Measurements from ENCODE around the gene FOXE3.

The FOXE3 gene

DNA sequence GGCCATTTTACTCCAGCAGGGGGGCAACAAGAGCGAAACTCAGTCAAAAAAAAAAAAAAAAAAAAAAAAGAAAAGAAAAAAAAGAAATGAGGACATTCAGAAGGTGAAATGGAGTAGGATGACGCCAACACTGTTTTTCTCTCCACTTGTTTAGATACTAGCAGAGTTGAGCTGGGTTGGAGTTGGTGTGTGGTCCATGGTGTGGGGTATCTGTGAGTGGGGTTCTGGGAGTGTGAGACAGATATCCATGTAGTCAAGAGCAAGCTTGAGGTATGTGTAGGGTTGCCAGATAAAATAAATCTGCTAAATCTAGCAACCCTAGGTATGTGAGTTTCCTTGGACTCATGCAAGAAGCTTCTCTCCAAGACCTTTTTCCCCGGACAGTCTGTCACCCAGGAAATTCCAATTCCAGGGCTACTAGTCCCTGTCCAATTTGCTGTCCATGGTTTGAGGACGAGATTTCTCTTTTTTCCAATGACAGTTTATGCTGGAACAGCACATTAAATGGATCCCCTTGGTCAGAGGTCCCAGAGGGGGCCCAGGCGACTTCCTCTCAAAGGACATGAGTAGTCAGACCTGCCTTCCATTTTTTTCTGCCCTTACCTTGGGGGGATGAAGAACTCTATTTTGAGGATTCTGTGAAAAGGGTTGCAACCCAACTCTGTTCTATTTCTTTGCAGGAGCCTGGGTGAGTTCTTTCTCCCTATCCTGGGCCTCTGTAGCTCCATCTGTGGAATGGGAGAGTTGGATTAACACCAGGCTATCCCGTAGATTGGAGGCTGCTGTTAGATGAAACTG is 19.6 kb downstream of the FOXE3 start:
- no peak for DNase-seq (ENCODE audit: low read depth, low spot score)

DNA sequence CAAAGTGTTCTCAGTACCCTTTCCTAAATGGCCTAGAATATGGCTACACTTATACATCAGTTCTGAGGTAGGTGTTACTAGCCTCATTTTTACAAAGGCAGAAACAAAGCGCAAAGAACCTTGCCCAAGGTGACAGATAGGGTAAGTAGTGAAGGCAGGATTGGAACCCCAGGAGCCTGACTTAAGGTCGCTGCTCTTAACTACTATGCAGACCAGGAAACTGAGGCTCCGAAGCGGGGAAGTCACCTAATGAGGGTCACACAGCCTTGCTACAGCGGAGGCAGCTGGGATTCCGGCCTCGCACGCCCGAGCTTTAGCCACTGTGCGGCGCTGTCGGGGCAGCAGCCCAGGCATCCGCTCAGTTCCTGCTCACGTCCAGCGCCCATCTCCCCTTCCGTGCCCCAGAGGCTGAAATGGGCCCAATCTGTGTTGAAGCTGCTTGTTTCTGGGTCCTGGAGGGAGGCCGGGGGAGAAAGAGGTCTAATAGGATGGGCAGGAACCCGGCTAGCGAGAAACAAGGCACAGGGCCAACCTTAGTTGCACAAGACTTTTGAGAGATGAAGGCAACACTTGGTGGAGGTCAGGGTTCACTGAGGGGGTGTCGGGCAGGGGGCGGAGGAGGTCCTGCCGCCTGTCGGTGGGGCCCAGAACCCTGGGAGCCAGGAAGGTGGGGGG is 20.4 kb downstream of the FOXE3 start:
- peak; percentile 76 for DNase-seq (ENCODE audit: low read depth, low spot score)

DNA sequence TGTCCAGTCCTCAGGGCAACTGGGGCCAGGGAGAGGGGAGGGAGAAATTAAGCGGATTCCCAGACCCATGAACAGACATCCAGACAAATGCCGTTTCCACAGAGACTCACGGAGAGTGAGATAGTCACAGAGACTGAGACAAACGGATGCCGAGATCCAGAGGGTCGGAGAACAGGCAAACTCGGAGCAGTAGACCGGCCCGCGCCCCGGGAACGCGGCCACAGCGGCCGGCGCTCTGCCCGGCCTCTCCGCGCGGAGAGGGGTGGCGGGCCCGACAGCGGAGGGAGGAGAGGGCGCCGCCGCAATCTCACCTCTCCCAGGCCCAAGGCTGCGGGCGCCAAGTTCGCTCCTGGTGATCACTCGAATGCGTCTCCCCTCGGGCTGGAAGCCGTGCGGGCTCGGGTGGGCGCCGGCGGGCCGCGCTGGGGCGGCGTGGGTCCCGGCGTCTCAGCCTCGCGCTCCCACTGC is 20.9 kb downstream of the FOXE3 start:
- DNase-seq (ENCODE audit: low read depth, low spot score), result peak; percentile 31

DNA sequence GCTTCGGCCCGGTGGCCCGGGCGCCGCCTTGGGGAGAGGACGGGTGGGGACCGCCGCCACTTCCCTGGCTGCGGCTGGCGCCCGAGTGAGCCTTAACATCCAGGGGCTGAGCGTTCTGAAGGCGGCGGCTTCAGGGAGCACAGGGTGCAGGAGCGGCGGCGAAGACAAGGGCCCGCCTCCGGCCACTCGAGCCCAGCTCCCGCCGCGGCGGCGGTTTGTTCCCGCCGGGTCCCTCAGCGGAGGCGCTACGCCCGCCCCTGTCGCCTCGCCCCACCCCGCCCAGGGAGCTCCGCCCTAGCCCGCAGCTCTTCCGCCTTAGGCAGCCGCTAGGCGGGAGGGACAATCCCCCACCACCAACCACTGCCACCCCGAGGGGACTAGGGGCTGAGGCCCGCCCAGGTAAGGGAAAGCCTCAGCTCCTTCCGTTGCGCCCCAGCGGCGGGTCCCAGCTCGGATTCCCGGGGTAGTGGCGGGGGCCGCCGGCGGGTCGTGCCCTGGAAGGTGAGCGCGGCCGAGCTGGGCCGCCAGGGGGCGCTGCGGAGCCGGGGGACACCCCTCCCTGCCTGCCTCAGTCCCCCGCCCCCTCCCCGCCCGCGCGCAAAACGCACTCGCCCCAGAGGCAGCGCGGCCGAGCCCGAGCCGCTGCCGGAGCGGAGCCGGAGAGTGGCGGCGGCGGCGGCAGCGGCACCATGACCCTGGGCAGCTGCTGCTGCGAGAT is 21.5 kb downstream of the FOXE3 start, which contains the start of gene FOXD2:
TSS of gene FOXD2 (plus strand) at position 598 of the 718 bp plus-strand sequence. CDS start at position 690, 92 bp downstream.
- peak; percentile 84 for DNase-seq (ENCODE audit: low read depth, low spot score)

DNA sequence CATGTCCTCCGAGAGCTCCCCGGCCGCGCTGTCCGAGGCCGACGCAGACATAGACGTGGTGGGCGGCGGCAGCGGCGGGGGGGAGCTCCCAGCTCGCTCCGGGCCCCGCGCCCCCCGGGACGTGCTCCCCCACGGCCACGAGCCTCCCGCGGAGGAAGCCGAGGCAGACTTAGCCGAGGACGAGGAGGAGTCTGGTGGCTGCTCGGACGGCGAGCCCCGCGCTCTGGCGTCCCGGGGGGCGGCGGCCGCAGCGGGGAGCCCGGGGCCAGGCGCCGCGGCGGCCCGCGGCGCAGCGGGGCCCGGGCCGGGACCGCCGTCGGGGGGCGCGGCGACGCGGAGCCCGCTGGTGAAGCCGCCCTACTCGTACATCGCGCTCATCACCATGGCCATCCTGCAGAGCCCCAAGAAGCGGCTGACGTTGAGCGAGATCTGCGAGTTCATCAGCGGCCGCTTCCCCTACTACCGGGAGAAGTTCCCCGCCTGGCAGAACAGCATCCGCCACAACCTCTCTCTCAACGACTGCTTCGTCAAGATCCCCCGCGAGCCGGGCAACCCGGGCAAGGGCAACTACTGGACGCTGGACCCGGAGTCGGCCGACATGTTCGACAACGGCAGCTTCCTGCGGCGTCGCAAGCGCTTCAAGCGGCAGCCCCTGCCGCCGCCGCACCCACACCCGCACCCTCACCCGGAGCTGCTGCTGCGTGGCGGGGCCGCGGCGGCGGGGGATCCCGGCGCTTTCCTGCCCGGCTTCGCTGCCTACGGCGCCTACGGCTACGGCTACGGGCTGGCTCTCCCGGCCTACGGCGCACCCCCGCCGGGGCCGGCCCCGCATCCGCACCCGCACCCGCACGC is 22.3 kb downstream of the FOXE3 start:
- no peak for DNase-seq (ENCODE audit: low read depth, low spot score)

DNA sequence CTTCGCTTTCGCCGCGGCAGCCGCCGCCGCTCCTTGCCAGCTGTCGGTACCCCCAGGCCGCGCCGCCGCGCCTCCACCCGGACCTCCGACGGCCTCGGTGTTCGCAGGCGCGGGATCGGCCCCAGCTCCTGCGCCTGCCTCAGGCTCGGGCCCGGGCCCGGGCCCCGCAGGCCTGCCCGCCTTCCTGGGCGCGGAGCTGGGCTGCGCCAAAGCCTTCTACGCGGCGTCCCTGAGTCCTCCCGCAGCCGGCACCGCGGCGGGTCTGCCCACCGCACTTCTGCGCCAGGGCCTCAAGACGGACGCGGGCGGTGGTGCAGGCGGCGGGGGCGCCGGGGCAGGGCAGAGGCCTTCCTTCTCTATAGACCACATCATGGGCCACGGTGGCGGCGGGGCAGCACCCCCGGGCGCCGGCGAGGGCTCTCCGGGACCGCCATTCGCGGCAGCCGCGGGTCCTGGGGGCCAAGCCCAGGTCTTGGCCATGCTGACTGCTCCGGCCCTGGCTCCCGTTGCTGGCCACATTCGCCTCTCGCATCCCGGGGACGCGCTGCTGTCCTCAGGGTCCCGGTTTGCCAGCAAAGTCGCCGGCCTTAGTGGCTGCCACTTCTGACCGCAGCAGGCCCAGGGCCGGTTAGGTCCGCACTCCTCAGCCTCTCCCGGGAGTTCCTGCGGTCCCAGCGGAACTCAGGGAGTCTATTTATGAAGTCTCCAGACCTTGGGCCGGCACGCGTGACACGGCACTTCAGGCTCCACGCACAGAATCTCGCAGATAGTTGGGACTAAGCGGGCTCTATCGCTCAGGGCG is 23.1 kb downstream of the FOXE3 start:
- DNase-seq (ENCODE audit: low read depth, low spot score), result no peak

DNA sequence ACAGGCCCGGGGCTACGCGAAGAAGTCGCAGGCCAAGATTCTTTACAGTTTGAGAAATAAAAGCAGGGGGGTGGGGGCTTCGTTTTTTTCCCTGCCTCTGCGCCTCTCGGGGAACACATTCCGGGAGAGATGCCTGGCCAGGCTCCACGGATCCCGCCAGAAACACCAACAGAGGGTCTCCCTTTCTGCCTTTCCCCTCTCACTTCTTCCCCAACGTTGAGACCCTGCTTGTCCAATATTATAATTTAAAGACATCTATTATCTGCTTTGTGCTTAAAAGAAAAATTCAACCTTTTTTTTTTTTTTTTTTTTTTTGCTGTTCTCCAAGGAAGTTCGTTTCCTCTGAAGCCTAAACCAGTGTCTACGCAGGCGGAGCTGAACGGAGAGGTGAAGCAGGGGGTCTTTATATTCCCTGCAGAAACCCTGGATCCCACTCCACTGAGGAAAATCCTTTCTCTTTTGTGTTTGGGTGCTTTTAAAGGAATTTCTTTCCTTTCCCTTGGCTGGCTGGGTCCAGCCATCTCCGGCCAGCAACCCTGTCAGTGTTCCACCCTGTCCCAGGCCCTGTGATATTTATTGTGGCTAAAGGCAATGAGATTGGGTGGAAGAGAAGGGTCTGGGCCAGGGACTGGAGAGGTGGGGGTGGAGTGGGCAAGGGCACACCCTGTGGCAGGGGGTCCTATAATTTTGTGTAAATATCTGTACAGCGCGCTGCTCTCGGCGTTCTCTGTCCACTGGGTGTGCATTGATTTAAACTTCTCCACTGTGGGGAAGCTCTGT is 23.9 kb downstream of the FOXE3 start:
- DNase-seq (ENCODE audit: low read depth, low spot score), result no peak

DNA sequence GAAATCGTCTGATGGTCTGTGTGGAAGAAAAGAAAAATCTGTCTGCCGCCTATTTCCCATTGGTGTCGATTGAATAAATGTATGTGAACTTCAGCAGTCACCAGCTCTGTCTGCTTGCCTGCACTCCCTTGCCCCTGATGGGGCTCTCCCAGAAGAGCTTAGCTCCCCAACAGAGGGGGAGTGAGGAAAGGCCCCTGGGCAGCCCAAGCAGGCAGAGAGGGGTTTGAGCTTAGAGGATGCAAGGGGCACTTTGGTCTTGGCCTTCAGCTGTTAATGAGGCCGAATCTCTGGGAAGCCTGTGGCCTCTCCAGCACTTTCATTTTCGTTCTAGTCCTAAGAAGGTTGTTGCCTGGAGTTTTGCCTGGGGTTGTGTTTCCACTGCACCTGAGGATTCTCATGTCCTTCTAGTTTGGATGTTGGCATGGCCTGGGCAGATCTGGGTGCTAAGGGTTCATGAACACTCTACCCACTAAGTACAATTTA is 24.6 kb downstream of the FOXE3 start:
- no peak for DNase-seq (ENCODE audit: low read depth, low spot score)

DNA sequence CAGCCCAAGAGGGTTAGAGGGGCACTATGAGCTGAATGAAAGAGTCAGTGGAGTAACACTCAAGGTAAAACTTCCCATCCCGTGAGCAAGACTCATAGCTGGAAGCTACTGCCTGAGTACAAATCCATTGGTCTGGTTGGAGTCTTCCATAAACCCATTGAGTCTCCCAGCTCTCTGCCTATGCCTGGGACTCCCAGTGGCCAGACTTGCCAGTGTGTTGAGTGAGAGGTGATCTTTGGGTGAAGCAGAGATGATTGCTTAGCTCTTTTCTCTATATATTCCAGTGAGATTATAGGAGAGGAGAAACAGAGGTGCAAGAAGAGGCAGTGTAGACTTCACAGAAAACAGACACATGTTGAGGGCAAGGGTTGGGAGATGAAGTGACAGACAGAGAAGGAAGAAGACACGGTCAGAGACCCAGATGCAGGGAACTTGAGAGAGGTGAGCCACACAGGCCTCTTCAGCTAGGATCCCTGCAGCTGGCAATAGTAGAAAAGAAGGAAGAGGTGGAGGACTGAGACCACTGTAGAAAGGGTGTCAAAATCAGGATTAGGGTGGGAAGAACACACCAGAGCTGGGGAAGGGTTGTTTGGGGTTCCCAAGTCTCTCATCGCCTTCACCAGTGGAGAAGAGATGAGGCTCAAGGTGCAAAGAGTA is 25.5 kb downstream of the FOXE3 start:
- DNase-seq (ENCODE audit: low read depth, low spot score), result no peak

DNA sequence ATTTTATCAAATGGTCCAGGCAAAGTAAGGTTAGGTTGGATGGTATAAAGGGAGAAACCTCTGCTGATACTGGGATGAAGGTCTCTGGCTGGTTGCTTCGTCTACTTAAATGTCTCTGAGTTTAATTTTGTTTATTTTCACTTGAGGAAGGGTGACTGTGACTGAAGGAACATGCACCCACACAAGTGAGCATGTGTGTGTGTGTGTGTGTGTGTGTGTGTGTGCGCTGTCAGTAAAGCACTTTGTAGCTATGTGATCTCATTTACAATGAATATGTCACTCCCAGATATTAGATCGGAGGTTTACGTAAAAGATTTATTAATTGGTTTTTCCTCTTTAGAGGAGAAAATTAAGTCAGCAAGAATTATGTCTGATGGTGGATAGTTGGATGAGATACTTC is 26.1 kb downstream of the FOXE3 start:
- no peak for DNase-seq (ENCODE audit: low read depth, low spot score)

DNA sequence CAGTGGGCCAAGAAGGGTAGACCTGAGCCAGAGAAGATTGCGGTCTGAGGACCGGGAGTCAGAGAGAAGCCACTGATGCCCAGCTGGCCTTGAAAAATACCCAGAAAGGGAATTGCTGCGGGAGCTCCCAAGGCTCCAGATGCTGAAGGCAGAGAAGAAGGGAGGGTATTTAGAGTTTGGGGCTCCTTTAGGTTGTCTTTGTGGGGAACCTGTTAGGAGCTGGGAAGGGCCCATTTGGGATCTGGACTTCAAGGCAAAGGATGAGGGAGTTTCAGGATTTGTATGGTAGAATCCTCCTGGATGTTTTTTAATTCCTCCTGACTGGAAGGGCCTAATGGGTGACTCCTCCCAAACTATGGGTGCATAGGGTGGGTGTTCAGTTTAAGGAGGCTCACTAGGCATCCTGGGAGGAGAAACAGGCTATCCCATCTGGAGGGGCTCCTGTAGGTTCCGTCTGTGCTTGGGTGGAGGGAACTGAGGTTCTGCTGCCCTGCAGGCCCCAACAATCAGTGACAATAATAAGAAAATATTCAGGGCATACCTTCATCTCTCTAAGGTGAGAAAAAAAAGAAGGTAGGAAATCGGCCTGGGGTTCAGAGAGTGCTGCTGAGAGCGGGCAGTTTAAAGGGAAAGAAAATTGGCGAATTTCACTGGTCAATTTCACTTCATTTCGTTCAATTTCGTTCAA is 26.9 kb downstream of the FOXE3 start:
- no peak for DNase-seq (ENCODE audit: low read depth, low spot score)

DNA sequence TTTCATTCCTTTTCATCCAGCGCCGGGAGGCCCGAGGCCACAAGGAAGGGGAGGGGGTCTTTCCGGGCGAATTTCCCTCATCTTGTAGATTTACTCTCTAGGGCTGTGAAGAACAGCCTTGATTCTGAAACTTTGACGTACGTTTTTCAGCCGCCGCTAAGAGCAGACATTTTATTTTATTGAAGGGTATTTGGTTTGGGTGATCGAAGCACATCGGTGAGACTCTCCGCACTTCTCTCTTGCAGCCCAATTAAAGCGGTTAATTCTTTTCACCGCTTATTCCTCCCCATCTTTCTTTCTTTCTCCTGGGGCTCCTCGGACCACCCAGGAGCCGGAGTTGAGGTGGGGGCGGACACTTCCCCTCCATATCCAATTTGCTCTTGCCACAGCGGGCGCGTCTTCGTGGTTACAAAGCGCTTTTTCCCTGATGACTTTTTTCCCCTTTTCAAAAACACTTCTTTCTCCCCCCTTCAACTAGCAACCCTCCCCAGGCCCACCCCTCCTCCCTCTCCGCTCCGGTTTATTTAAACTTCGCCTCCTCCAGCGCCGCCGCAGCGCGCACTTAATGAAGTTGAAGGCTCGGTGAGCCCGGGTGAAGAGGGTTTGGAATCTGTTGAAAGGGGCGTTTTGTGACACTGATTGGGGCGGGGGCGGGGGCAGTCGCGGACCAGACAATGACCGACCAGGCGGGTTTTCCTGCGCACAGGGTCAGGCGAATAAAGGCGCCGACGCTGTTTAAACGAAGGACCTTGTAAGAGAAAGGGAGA is 27.6 kb downstream of the FOXE3 start:
- no peak for DNase-seq (ENCODE audit: low read depth, low spot score)

DNA sequence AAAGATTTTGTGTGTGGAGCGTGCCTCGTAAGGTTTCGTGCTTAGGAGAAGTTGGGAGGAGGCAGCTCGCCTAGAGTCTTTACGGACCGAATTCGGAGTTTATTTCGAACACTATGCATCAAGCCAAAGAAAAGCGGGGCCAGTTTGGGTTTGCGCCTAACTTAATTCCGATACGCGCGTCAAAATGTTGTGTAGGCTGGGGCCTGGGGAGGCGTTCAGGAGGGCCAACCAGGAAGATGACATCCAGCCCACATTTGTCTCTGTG is 28.1 kb downstream of the FOXE3 start:
- no peak for DNase-seq (ENCODE audit: low read depth, low spot score)

DNA sequence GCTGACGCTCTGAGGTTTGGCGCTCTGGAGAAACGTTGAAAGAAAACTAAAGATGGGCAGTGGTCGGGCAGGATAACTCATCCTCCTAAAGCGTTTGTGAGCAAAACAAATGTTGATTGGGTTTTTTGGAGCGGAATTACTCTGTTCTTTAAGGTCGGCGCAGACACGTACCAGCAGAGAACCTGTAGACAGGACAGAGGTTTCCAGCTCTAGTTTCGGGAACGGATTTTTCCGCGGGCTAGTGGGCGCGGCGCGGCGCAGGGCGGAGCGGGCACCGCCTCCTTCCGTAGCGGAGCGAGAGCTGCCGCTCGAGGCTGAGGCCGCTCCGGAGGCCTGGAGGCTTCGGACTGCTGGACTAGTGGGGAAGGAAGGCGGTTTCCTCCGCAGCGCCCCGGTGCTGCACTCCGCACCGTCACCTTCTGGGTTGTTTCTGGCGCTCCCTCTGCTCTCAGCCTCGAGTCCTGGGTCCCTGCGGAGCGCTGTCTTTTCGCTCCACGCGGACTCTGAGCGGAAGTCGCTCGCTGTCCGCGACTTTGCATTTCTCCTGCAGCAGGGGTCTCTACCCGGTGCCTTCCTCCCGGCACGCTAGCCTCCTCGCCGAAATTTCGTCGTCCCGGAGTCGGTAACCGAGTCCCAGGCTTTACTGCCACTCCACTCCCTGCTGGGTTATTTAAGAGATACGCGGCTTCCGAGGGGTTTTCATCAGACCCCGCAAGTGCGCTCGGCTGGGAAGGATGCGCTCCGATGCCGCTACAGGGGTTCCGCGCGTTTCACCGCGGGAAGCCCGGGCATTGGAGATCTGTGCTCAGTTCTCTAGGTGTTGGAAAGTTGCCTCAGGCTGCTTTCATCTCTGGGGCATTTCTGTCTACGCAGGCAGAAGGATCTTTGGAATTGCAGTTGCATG is 28.7 kb downstream of the FOXE3 start:
- peak; percentile 35 for DNase-seq (ENCODE audit: low read depth, low spot score)

DNA sequence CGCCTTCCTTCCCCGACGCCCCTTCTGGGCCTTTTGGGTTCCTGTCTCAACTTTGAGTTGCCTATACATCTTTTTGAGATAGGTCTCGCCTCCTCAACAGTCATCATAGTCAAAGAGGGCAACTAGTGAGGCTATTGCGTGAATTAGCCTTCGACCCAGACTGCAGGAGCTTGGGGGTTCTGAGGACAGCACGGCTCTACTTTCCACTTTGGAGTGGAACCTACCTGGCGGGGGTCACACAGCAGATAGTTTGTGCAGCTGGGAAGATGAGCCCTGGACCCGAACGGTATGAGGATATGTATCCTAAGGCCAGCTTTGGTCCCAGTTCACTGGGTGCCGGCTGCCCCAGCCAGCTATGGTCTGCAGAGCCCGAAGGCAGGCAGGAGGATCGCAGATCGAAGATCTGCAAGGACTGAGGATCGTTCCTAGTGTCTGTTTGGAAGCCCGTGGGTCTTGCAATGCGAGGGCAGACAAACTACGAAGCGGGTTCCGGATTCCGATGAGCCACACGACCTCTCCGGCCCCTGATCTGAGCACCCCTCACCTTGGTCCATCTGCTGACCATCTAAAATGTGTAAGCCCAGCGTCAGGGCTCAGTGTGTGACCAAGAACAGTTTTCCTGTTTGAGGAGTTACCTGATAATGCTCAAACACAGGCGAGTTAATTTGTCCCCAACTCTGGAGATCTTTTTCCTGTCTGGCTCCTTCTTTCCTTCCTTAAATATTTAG is 29.9 kb downstream of the FOXE3 start:
- no peak for DNase-seq (ENCODE audit: low read depth, low spot score)

Measured in astrocyte of the hippocampus (primary cell).